ENCODE results near the gene FAM83B.
"Not testable (repeated sequence)": the region's sequence is repeated elsewhere in the genome, so short reads cannot be mapped to it uniquely, and the experiment has no call there.

Gene FAM83B

GRCh38 chr6:54817236-54817635, 29.3 kb upstream of the FAM83B start:
- Histone ChIP-seq H3K4me3 (ENCODE audit: low read length) (no peak overlapping the region), H3K36me3 (ENCODE audit: control insufficient read depth, insufficient read depth, low read length) (no peaks in the 10 kb centered on the region), H3K27me3 (ENCODE audit: control insufficient read depth, insufficient read depth, low read length) (no peaks in the 10 kb centered on the region), H3K9me3 (ENCODE audit: control insufficient read depth, insufficient read depth, low read length) (no peaks in the 10 kb centered on the region), H3K4me1 (ENCODE audit: control insufficient read depth, insufficient read depth, low read length) (no peaks in the 10 kb centered on the region), H3K27ac (ENCODE audit: low read length) (no peak overlapping the region)
- DNase-seq (ENCODE audit: low read depth, low spot score) = no peak
- WGBS (ENCODE audit: insufficient coverage, insufficient read length) = no CpG with 5 or more reads among the region's 2 CpGs

DNA sequence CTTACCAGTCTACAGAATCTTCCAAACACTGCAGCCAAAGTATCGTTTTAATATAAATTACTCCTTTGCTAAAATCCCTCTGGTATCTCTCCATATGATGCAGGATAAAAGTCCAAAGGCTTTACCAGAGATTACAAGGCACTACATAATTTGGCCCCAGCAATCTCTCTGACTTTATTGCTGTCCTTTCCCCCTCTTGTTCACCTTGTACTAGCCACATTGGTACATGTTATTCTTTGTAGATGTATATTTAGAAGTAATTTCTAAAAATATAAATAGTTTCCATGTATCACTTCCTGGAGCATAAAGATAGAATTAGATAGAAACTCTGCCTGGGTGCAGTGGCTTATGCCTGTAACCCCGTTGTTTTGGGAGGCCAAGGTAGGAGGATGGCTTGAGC, 28.7 kb upstream of the FAM83B start:
- no peak overlapping the region for H3K4me3 ChIP-seq (ENCODE audit: low read length)
- no peak overlapping the region for H3K27ac ChIP-seq (ENCODE audit: low read length)
- no peak for DNase-seq (ENCODE audit: low read depth, low spot score)
- H3K4me1 ChIP-seq (ENCODE audit: control insufficient read depth, insufficient read depth, low read length) = no peaks in the 10 kb centered on the region
- WGBS (ENCODE audit: insufficient coverage, insufficient read length) = no CpG with 5 or more reads among the region's 2 CpGs
- no peaks in the 10 kb centered on the region for H3K36me3 ChIP-seq (ENCODE audit: control insufficient read depth, insufficient read depth, low read length)
- no peaks in the 10 kb centered on the region for H3K9me3 ChIP-seq (ENCODE audit: control insufficient read depth, insufficient read depth, low read length)
- no peaks in the 10 kb centered on the region for H3K27me3 ChIP-seq (ENCODE audit: control insufficient read depth, insufficient read depth, low read length)

DNA sequence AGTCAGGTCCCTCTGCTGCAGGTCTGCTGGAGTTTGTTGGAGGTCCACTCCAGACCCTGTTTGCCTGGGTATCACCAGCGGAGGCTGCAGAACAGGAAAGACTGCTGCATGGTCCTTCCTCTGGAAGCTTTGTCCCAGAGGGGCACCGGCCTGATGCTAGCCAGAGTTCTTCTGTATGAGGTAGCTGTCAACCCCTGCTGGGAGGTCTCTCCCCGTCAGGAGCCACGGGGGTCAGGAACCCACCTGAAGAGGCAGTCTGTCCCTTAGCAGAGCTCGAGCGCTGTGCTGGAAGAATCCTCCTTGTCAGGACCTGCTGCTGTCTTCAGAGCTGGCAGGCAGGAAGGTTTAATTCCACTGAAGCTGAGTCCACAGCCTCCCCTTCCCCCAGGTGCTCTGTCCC, 22.3 kb upstream of the FAM83B start:
- not testable (repeated sequence) for H3K36me3 ChIP-seq (ENCODE audit: control insufficient read depth, insufficient read depth, low read length); H3K4me1 ChIP-seq (ENCODE audit: control insufficient read depth, insufficient read depth, low read length); H3K27ac ChIP-seq (ENCODE audit: low read length); DNase-seq (ENCODE audit: low read depth, low spot score); H3K4me3 ChIP-seq (ENCODE audit: low read length); H3K9me3 ChIP-seq (ENCODE audit: control insufficient read depth, insufficient read depth, low read length); H3K27me3 ChIP-seq (ENCODE audit: control insufficient read depth, insufficient read depth, low read length)
- no CpG with 5 or more reads among the region's 6 CpGs for WGBS (ENCODE audit: insufficient coverage, insufficient read length)

GRCh38 chr6:54827010-54827409, 19.6 kb upstream of the FAM83B start:
- Histone ChIP-seq H3K27ac (ENCODE audit: low read length) (no peak overlapping the region), H3K4me3 (ENCODE audit: low read length) (no peak overlapping the region)
- WGBS (ENCODE audit: insufficient coverage, insufficient read length) = no CpG with 5 or more reads among the region's 2 CpGs

DNA sequence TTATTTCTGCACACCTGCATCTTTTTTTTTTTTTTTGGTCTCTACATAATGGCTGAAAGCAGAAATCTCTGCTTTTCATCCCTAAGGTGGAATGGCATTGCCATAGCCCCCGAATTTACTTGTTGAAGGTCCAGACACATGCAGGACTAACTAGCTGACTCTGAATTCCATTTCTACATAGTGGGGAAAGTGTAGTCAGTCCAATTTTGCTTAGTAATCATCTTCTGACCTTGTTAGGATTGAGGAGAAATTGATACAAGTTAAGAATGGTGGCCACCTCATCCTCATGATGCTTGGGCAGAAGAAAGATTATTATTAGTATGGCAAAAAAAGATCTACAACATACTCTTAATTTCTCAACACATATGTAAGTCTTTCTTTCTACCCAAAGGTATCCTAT, 16.4 kb upstream of the FAM83B start:
- Histone ChIP-seq H3K4me3 (ENCODE audit: low read length) (no peak overlapping the region), H3K36me3 (ENCODE audit: control insufficient read depth, insufficient read depth, low read length) (no peaks in the 10 kb centered on the region), H3K27ac (ENCODE audit: low read length) (no peak overlapping the region), H3K27me3 (ENCODE audit: control insufficient read depth, insufficient read depth, low read length) (no peaks in the 10 kb centered on the region), H3K9me3 (ENCODE audit: control insufficient read depth, insufficient read depth, low read length) (no peaks in the 10 kb centered on the region), H3K4me1 (ENCODE audit: control insufficient read depth, insufficient read depth, low read length) (no peaks in the 10 kb centered on the region)
- no peak for DNase-seq (ENCODE audit: low read depth, low spot score)
- no CpG with 5 or more reads among the region's 1 CpG for WGBS (ENCODE audit: insufficient coverage, insufficient read length)

More at GRCh38 chr6:54827010-54827409, 19.6 kb upstream of the FAM83B start:
- H3K36me3 ChIP-seq (ENCODE audit: control insufficient read depth, insufficient read depth, low read length) = no peaks in the 10 kb centered on the region
- H3K4me1 ChIP-seq (ENCODE audit: control insufficient read depth, insufficient read depth, low read length) = no peaks in the 10 kb centered on the region
- H3K27me3 ChIP-seq (ENCODE audit: control insufficient read depth, insufficient read depth, low read length) = no peaks in the 10 kb centered on the region
- no peaks in the 10 kb centered on the region for H3K9me3 ChIP-seq (ENCODE audit: control insufficient read depth, insufficient read depth, low read length)
- no peak for DNase-seq (ENCODE audit: low read depth, low spot score)

DNA sequence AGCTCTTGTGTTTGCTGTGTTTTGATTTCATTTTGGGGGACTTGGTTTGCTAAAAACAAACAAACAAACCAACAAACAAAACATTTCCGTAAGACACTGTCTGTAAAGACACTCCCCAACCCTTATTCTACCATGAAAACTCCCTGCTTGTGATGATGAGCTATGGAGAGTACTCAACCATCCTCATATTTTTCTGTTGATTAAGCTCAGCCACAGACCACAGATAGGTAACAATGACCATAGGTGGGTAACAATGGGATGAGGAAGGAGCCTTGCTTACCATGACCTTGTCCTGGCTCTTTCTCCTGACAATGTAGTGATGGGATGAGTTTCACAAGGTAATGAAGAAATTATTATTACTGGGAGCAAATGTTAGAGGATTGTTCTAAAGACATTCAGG, 11.4 kb upstream of the FAM83B start:
- Histone ChIP-seq H3K4me1 (ENCODE audit: control insufficient read depth, insufficient read depth, low read length) (no peaks in the 10 kb centered on the region), H3K4me3 (ENCODE audit: low read length) (no peak overlapping the region), H3K27me3 (ENCODE audit: control insufficient read depth, insufficient read depth, low read length) (no peaks in the 10 kb centered on the region), H3K27ac (ENCODE audit: low read length) (no peak overlapping the region), H3K36me3 (ENCODE audit: control insufficient read depth, insufficient read depth, low read length) (no peaks in the 10 kb centered on the region), H3K9me3 (ENCODE audit: control insufficient read depth, insufficient read depth, low read length) (no peaks in the 10 kb centered on the region)
- DNase-seq (ENCODE audit: low read depth, low spot score) = no peak
- WGBS (ENCODE audit: insufficient coverage, insufficient read length) = no CpG with 5 or more reads among the region's 1 CpG

DNA sequence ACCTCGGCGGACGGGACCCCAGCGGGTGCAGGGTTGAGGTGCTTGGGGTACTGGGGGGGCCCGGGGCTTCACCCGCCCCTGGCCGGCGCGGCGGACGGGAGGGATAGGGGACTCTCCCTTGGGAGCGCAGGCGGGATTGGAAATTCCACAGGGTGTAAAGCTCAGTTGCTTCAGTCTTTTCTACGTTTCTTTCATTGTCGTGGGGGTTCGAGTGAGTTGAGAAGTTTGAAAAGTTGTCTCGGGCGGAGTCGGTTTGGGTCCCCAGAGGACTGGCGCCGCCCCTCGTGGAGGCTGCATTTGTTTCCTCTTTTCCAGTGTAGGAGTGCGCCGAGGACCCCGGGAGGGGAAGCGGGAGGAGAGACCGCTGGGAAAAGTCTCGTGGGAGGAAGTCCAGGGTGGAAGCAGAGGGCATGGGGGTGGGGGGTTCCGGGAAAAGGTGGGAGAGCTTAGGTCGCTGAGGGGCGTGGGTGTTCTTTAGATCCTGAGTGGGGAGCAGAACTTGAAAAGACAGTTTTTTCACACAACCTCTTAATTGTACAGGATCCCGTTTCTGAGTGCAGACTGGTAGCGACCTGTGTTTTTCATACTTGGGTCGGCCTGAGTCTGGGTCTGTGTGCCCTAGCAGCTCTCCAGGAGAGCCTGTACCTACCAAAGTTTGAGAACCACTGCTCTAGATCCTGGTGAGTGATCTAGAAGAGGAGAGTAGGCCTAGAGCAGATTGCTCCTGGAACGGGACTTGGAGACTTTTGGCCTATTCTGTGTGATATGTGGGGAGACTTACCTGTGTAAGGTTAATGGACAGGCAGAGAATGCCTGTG, 495 bp downstream of the FAM83B start:
- no CpG with 5 or more reads among the region's 35 CpGs for WGBS (ENCODE audit: insufficient coverage, insufficient read length)
- no peak overlapping the region for H3K27ac ChIP-seq (ENCODE audit: low read length)
- H3K36me3 ChIP-seq (ENCODE audit: control insufficient read depth, insufficient read depth, low read length) = no peaks in the 10 kb centered on the region
- no peak for DNase-seq (ENCODE audit: low read depth, low spot score)
- H3K9me3 ChIP-seq (ENCODE audit: control insufficient read depth, insufficient read depth, low read length) = no peaks in the 10 kb centered on the region
- H3K4me1 ChIP-seq (ENCODE audit: control insufficient read depth, insufficient read depth, low read length) = no peaks in the 10 kb centered on the region
- peak overlapping the region; percentile 78 for H3K4me3 ChIP-seq (ENCODE audit: low read length)
- H3K27me3 ChIP-seq (ENCODE audit: control insufficient read depth, insufficient read depth, low read length) = no peaks in the 10 kb centered on the region; the same call in 1 of the 2 replicates

- no peak for DNase-seq (ENCODE audit: low read depth, low spot score)
- no peak overlapping the region; the same call in 1 of the 2 replicates for H3K4me3 ChIP-seq (ENCODE audit: low read length)
- 100% methylated on average over 1 of the region's 9 CpGs for WGBS (ENCODE audit: insufficient coverage, insufficient read length)
- H3K9me3 ChIP-seq (ENCODE audit: control insufficient read depth, insufficient read depth, low read length) = no peaks in the 10 kb centered on the region
- H3K4me1 ChIP-seq (ENCODE audit: control insufficient read depth, insufficient read depth, low read length) = no peaks in the 10 kb centered on the region
- no peaks in the 10 kb centered on the region; the same call in 1 of the 2 replicates for H3K27me3 ChIP-seq (ENCODE audit: control insufficient read depth, insufficient read depth, low read length)
- no peaks in the 10 kb centered on the region for H3K36me3 ChIP-seq (ENCODE audit: control insufficient read depth, insufficient read depth, low read length)
- no peak overlapping the region for H3K27ac ChIP-seq (ENCODE audit: low read length)
Observed at GRCh38 chr6:54847799-54848597, 1.4 kb downstream of the FAM83B start.

GRCh38 chr6:54850114-54850513, 3.5 kb downstream of the FAM83B start:
- Histone ChIP-seq H3K9me3 (ENCODE audit: control insufficient read depth, insufficient read depth, low read length) (no peaks in the 10 kb centered on the region), H3K4me3 (ENCODE audit: low read length) (no peak overlapping the region), H3K4me1 (ENCODE audit: control insufficient read depth, insufficient read depth, low read length) (no peaks in the 10 kb centered on the region), H3K27me3 (ENCODE audit: control insufficient read depth, insufficient read depth, low read length) (no peaks in the 10 kb centered on the region; the same call in 1 of the 2 replicates), H3K36me3 (ENCODE audit: control insufficient read depth, insufficient read depth, low read length) (no peaks in the 10 kb centered on the region), H3K27ac (ENCODE audit: low read length) (no peak overlapping the region)
- no CpG with 5 or more reads among the region's 2 CpGs for WGBS (ENCODE audit: insufficient coverage, insufficient read length)
- no peak for DNase-seq (ENCODE audit: low read depth, low spot score)

DNA sequence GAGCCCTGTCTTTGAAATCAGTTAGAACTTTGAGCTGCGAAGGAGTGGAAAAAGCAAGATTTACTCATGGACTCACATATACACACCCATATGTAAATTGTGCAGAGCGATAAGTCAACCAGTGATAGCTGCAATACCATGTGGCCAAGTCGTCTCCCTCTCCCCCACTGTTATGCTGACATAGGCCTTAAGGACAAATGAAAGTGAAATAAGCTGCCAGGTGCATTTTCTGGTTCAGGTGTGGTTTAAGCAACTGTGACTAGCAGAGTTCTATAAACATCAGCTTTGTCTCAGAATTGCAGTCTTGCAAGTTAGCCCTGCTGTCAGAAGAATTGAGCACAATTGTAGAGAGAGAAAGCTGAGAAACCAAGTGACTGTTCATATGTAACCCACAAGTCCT, 9.6 kb downstream of the FAM83B start:
- H3K27me3 ChIP-seq (ENCODE audit: control insufficient read depth, insufficient read depth, low read length) = no peaks in the 10 kb centered on the region
- no peak overlapping the region for H3K4me3 ChIP-seq (ENCODE audit: low read length)
- WGBS (ENCODE audit: insufficient coverage, insufficient read length) = no CpG with 5 or more reads among the region's 3 CpGs
- H3K4me1 ChIP-seq (ENCODE audit: control insufficient read depth, insufficient read depth, low read length) = 0 out of 2 replicates have a peak, but pooled peaks cover 3% of the 10 kb centered on the region
- H3K36me3 ChIP-seq (ENCODE audit: control insufficient read depth, insufficient read depth, low read length) = no peaks in the 10 kb centered on the region
- DNase-seq (ENCODE audit: low read depth, low spot score) = no peak
- no peaks in the 10 kb centered on the region for H3K9me3 ChIP-seq (ENCODE audit: control insufficient read depth, insufficient read depth, low read length)
- no peak overlapping the region for H3K27ac ChIP-seq (ENCODE audit: low read length)

Measured in iPS DF 6.9 (cell line).